Stimulated activated CD4-positive, alpha-beta T cell treated with anti-CD3 and anti-CD28 coated beads, Interleukin-2, amount 100 ng/mL, for 48 hours (primary cell): ENCODE results near the gene OR8B4.
A peak's percentile ranks its signal among the peaks of the same experiment; 100 is the strongest.
"Not testable (repeated sequence)": the region's sequence is repeated elsewhere in the genome, so short reads cannot be mapped to it uniquely, and the experiment has no call there.

Experiments
- DNase-seq, 2 donors: peaks; one replicate each; pipeline ENCODE4 v3.0.0-alpha.2; 2020

Gene OR8B4

DNA sequence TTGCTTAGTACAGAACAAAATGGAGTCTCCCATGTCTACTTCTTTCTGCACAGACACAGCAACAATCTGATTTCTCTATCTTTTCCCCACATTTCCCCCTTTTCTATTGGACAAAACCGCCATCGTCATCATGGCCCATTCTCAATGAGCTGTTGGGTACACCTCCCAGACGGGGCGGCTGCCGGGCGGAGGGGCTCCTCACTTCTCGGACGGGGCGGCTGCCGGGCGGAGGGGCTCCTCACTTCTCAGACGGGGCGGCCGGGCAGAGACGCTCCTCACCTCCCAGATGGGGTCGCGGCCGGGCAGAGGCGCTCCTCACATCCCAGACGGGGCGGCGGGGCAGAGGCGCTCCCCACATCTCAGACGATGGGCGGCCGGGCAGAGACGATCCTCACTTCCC lies 21.5 kb downstream of the OR8B4 start:
- not testable (repeated sequence) for DNase-seq

DNA sequence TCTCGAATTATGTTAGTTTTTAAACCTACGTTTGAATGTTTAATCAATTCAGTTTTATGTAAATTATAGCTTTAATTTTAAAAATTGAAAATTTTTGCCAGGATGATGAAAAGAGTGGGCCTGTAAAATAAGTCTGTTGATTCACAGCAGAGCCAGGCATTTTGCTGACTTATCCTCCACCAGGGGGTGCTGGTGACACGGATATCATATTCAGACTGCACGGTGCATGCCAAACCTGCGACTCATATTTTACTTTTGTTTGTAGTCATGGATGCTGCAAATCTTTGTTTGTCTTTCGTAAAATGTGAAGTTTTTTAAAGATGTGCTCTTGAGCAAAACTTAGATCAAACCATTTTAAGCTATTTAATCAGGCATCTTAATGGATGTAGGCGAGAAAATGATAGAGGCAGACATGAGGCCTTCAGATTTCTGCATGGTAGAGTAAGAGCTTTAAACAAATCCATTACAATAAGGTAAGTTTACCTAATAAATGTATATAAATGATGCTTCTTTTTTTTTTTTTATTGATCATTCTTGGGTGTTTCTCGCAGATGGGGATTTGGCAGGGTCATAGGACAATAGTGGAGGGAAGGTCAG lies 22.2 kb downstream of the OR8B4 start:
- peak; percentile 49 to 59 for DNase-seq

GRCh38 chr11:124398924-124399323 lies 25.7 kb downstream of the OR8B4 start, which contains the start of gene OR8B3:
TSS of gene OR8B3 (minus strand) at chr11:124399024. CDS start at chr11:124397351, 1,673 bp downstream.
- DNase-seq, result no peak

- not testable (repeated sequence) for DNase-seq
Observed at GRCh38 chr11:124396847-124397246, 27.8 kb downstream of the OR8B4 start.

GRCh38 chr11:124394408-124394807 lies 30.3 kb downstream of the OR8B4 start:
- DNase-seq, result no peak

- no peak for DNase-seq
Observed at GRCh38 chr11:124384399-124384798, 40.3 kb downstream of the OR8B4 start, which contains the start of gene OR8B2. TSS of gene OR8B2 (minus strand) at chr11:124384499. CDS start at chr11:124383343, 1,156 bp downstream.

- not testable (repeated sequence) for DNase-seq
Observed at GRCh38 chr11:124382857-124383256, 41.8 kb downstream of the OR8B4 start.

- DNase-seq, result no peak
Observed at GRCh38 chr11:124380585-124380984, 44.1 kb downstream of the OR8B4 start.

- DNase-seq, result no peak
Observed at GRCh38 chr11:124376280-124376679, 48.4 kb downstream of the OR8B4 start.
